ENCODE results near the gene ZNF747. TPM values are rescaled to one million over a fixed set of nuclear protein-coding genes. Genes with fewer than 3 reads are reported as not detected.
A peak's percentile ranks its signal among the peaks of the same experiment; 100 is the strongest.

Gene ZNF747
- polyA plus RNA-seq, 1 experiment: 6.4 TPM

- no peaks in the 10 kb centered on the region for H3K36me3 ChIP-seq (ENCODE audit: control insufficient read depth, insufficient read depth, low read length)
- 0 out of 2 replicates have a peak, but pooled peaks cover 1% of the 10 kb centered on the region for H3K27me3 ChIP-seq (ENCODE audit: control insufficient read depth, insufficient read depth, low read length)
- ChIA-PET CTCF (interaction anchor here (0.6 to 1.4 kb wide), 3 partner anchors 21 to 91 kb away, joined by 3 to 5 read pairs (median 3); no protein-coding TSS in a partner anchor), POLR2A (interaction anchor here (0.6 kb wide), 1 partner anchor 21 kb away, joined by 9 read pairs; no protein-coding TSS in a partner anchor)
- peak; percentile 48 for DNase-seq (ENCODE audit: low read depth)
- H3K4me3 ChIP-seq (ENCODE audit: low read depth, low read length): no peak overlapping the region
- no peak for TF ChIP-seq CTCF (IDR thresholded peaks at IDR 0.05; ENCODE audit: insufficient read depth, low read depth, low read length)
Measured at GRCh38 chr16:30491744-30492308, 42.8 kb downstream of the ZNF747 start.

- H3K27me3 ChIP-seq (ENCODE audit: control insufficient read depth, insufficient read depth, low read length): no peaks in the 10 kb centered on the region
- H3K36me3 ChIP-seq (ENCODE audit: control insufficient read depth, insufficient read depth, low read length): no peaks in the 10 kb centered on the region
- CTCF ChIA-PET: interaction anchor here (1.0 to 1.4 kb wide), 4 partner anchors 9 to 43 kb away, joined by 3 to 5 read pairs (median 4); no protein-coding TSS in a partner anchor
- TF ChIP-seq CTCF (IDR thresholded peaks at IDR 0.05; ENCODE audit: insufficient read depth, low read depth, low read length): no peak
- no peak overlapping the region for H3K4me3 ChIP-seq (ENCODE audit: low read depth, low read length)
- DNase-seq (ENCODE audit: low read depth): no peak
- POLR2A ChIA-PET: interaction anchor here (0.6 kb wide), 1 partner anchor 21 kb away, joined by 9 read pairs; no protein-coding TSS in a partner anchor
Measured at GRCh38 chr16:30491229-30491628, 43.4 kb downstream of the ZNF747 start.

GRCh38 chr16:30490210-30490609 is 44.4 kb downstream of the ZNF747 start:
- ChIA-PET CTCF (interaction anchor here (1.0 to 1.2 kb wide), 2 partner anchors 8 to 24 kb away, joined by 3 to 4 read pairs; no protein-coding TSS in a partner anchor), POLR2A (no interaction called here)

GRCh38 chr16:30488764-30489605 is 45.7 kb downstream of the ZNF747 start:
- ChIA-PET POLR2A (interaction anchor here (0.6 kb wide), 1 partner anchor 9 kb away, joined by 11 read pairs; no protein-coding TSS in a partner anchor), CTCF (no interaction called here)
- Histone ChIP-seq H3K36me3 (ENCODE audit: control insufficient read depth, insufficient read depth, low read length) (no peaks in the 10 kb centered on the region), H3K27me3 (ENCODE audit: control insufficient read depth, insufficient read depth, low read length) (no peaks in the 10 kb centered on the region), H3K4me3 (ENCODE audit: low read depth, low read length) (no peak overlapping the region)
- DNase-seq (ENCODE audit: low read depth): no peak
- TF ChIP-seq CTCF (IDR thresholded peaks at IDR 0.05; ENCODE audit: insufficient read depth, low read depth, low read length): no peak

More at GRCh38 chr16:30490210-30490609, 44.4 kb downstream of the ZNF747 start:
- Histone ChIP-seq H3K4me3 (ENCODE audit: low read depth, low read length) (no peak overlapping the region), H3K27me3 (ENCODE audit: control insufficient read depth, insufficient read depth, low read length) (no peaks in the 10 kb centered on the region), H3K36me3 (ENCODE audit: control insufficient read depth, insufficient read depth, low read length) (no peaks in the 10 kb centered on the region)
- TF ChIP-seq CTCF (IDR thresholded peaks at IDR 0.05; ENCODE audit: insufficient read depth, low read depth, low read length): no peak
- DNase-seq (ENCODE audit: low read depth): no peak

Measured in BJ (cell line).